ENCODE results near the gene PTX3.

The PTX3 gene

GRCh38 chr3:157408499-157409149 lies 28.0 kb upstream of the PTX3 start:
- no peak for TF ChIP-seq CTCF (IDR thresholded peaks at IDR 0.05; ENCODE audit: extremely low read depth, insufficient read depth, missing control alignments)
- in situ Hi-C loops (cut with MboI; ENCODE audit: low pct_unique_long_range_greater_than_20kb, low sequenced_read_pairs, unreplicated experiment): no loop called here
- no peak for DNase-seq (ENCODE audit: low spot score)

GRCh38 chr3:157409516-157409915 lies 27.1 kb upstream of the PTX3 start:
- in situ Hi-C loops (cut with MboI; ENCODE audit: low pct_unique_long_range_greater_than_20kb, low sequenced_read_pairs, unreplicated experiment): no loop called here
- no peak for TF ChIP-seq CTCF (IDR thresholded peaks at IDR 0.05; ENCODE audit: extremely low read depth, insufficient read depth, missing control alignments)
- DNase-seq (ENCODE audit: low spot score): no peak

GRCh38 chr3:157410945-157411344 lies 25.7 kb upstream of the PTX3 start:
- in situ Hi-C loops (cut with MboI; ENCODE audit: low pct_unique_long_range_greater_than_20kb, low sequenced_read_pairs, unreplicated experiment): no loop called here
- TF ChIP-seq CTCF (IDR thresholded peaks at IDR 0.05; ENCODE audit: extremely low read depth, insufficient read depth, missing control alignments): no peak
- DNase-seq (ENCODE audit: low spot score): no peak

- DNase-seq (ENCODE audit: low spot score): no peak
- no peak for TF ChIP-seq CTCF (IDR thresholded peaks at IDR 0.05; ENCODE audit: extremely low read depth, insufficient read depth, missing control alignments)
- in situ Hi-C loops (cut with MboI; ENCODE audit: low pct_unique_long_range_greater_than_20kb, low sequenced_read_pairs, unreplicated experiment): no loop called here
Measured at GRCh38 chr3:157412323-157412855, 24.3 kb upstream of the PTX3 start.

- in situ Hi-C loops (cut with MboI; ENCODE audit: low pct_unique_long_range_greater_than_20kb, low sequenced_read_pairs, unreplicated experiment): no loop called here
- DNase-seq (ENCODE audit: low spot score): no peak
- TF ChIP-seq CTCF (IDR thresholded peaks at IDR 0.05; ENCODE audit: extremely low read depth, insufficient read depth, missing control alignments): no peak
Measured at GRCh38 chr3:157414861-157415260, 21.8 kb upstream of the PTX3 start.

GRCh38 chr3:157416347-157417087 lies 20.1 kb upstream of the PTX3 start:
- in situ Hi-C loops (cut with MboI; ENCODE audit: low pct_unique_long_range_greater_than_20kb, low sequenced_read_pairs, unreplicated experiment): no loop called here
- DNase-seq (ENCODE audit: low spot score): no peak
- no peak for TF ChIP-seq CTCF (IDR thresholded peaks at IDR 0.05; ENCODE audit: extremely low read depth, insufficient read depth, missing control alignments)

Data from GM13977 (cell line).